DMS53 (cell line): ENCODE data around the gene ZAR1.
"Not testable (repeated sequence)": the region's sequence is repeated elsewhere in the genome, so short reads cannot be mapped to it uniquely, and the experiment has no call there.

Experiments
- DNase-seq: peaks from one replicate; lab custom pipeline; 2025; lab: John Stamatoyannopoulos, UW

Gene ZAR1

GRCh38 chr4:48490012-48490679 lies at the start of gene ZAR1:
Gene ZAR1, plus strand, starts transcription at chr4:48490252. Its CDS starts 40 bp downstream, at chr4:48490292.
- DNase-seq: peak; percentile 76

- DNase-seq: not testable (repeated sequence)
These were observed 49.1 kb upstream of the ZAR1 start for GRCh38 chr4:48440914-48441313.

GRCh38 chr4:48445704-48446103 lies 44.3 kb upstream of the ZAR1 start:
- DNase-seq: peak; percentile 66

GRCh38 chr4:48446642-48447041 lies 43.4 kb upstream of the ZAR1 start:
- no peak for DNase-seq

GRCh38 chr4:48449151-48449550 lies 40.9 kb upstream of the ZAR1 start:
- no peak for DNase-seq

GRCh38 chr4:48450740-48451139 lies 39.3 kb upstream of the ZAR1 start:
- DNase-seq: no peak

- DNase-seq: not testable (repeated sequence)
These were observed 38.4 kb upstream of the ZAR1 start for GRCh38 chr4:48451656-48452055.

GRCh38 chr4:48454591-48454990 lies 35.5 kb upstream of the ZAR1 start:
- no peak for DNase-seq

- DNase-seq: no peak
These were observed 29.1 kb upstream of the ZAR1 start for GRCh38 chr4:48461000-48461399.

GRCh38 chr4:48462363-48462762 lies 27.7 kb upstream of the ZAR1 start:
- no peak for DNase-seq

- DNase-seq: no peak
These were observed 22.6 kb upstream of the ZAR1 start for GRCh38 chr4:48467442-48467841.

- DNase-seq: no peak
These were observed 22.2 kb upstream of the ZAR1 start for GRCh38 chr4:48467891-48468290.

- DNase-seq: no peak
These were observed 19.9 kb upstream of the ZAR1 start for GRCh38 chr4:48470137-48470536.

- DNase-seq: no peak
These were observed 19.5 kb upstream of the ZAR1 start for GRCh38 chr4:48470570-48470969.

GRCh38 chr4:48472794-48473193 lies 17.3 kb upstream of the ZAR1 start:
- peak; percentile 44 for DNase-seq

- DNase-seq: no peak
These were observed 14.3 kb upstream of the ZAR1 start for GRCh38 chr4:48475770-48476169.

GRCh38 chr4:48478273-48478672 lies 11.8 kb upstream of the ZAR1 start:
- DNase-seq: no peak

- no peak for DNase-seq
These were observed 8.5 kb upstream of the ZAR1 start for GRCh38 chr4:48481581-48481980.

- peak; percentile 83 for DNase-seq
These were observed 6.9 kb upstream of the ZAR1 start, which contains the start of gene SLC10A4 for GRCh38 chr4:48483006-48483776. Gene SLC10A4, plus strand, starts transcription at chr4:48483343. Its CDS starts 219 bp downstream, at chr4:48483562.

GRCh38 chr4:48483777-48484493 lies 6.1 kb upstream of the ZAR1 start:
- DNase-seq: peak; percentile 73

- no peak for DNase-seq
These were observed 5.4 kb upstream of the ZAR1 start for GRCh38 chr4:48484494-48485168.

- DNase-seq: no peak
These were observed 405 bp upstream of the ZAR1 start for GRCh38 chr4:48489683-48490011.
